HG03558 (cell line): ENCODE data around the gene MRTFA.

ENCODE experiments used
- ATAC-seq: cut with Tn5 transposase; IDR thresholded peaks from one replicate; pipeline ENCODE4 v1.9.1; 2021; ENCODE audit warnings: moderate number of reproducible peaks; ENCODE audit not compliant: unreplicated experiment; ENCODE audit errors: extremely low read depth

The MRTFA gene

GRCh38 chr22:40420341-40421081 lies 216.0 kb downstream of the MRTFA start:
- no peak for ATAC-seq

DNA sequence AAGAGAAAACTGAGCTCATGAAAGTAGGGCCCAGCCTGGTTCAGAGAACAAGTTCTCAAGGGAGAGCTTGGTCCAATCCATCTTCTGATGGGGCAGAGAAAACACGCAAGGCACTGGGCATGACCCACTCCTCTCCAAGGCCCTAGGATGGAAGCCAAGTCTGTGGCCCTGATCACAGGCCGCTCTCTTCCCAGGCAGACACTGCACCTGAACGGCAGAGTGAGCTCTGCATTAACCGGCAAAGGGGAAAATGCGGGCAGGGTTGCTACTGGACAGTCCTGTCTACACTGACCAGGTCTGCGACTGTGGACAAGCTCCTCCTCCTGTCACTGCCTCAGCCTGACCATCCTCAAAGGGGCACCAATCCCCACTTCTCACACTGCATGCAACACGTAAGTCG lies 216.8 kb downstream of the MRTFA start:
- ATAC-seq = no peak

DNA sequence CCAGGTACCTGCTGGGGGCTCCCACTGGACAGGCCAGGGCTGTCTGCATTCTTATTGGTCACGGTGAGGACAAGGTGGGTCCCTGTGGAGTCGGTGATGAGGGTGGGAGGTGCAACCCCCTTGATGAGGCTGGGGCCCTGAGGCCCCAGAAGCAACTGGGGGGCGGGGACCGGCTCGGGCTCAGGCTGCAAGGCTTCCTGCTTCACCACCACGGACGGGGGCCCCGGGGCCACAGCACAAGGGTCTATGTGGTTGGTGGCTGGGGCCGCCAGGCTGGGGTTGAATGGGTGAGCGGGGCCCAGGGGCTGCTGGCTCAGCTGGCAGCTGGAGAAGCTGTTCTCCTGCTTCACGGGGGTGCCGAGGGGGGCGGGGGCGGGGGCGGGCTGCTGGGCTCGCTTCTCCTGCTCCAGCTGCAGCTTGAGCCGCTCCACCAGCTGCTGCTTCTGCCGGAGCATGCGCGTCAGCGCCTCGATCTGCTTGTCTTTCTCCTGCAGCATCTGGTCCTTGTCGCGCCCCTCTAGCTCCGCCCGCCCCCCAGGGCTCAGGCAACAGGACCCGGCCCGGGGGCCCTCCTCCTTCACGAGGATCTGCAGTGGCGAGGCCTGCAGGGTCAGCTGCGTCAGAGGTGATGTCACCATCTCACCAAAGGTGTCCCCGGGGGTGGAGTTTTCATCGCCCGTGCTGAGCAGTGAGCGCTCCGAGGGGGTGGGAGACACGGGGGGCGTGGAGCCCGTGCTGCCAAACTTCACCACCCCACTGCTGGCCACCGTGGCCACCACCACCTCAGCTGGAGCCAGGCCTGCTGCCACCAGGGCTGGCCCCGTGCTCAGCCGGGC lies 217.9 kb downstream of the MRTFA start:
- no peak for ATAC-seq

- ATAC-seq = no peak
These were observed 218.6 kb downstream of the MRTFA start for GRCh38 chr22:40417881-40418280.

DNA sequence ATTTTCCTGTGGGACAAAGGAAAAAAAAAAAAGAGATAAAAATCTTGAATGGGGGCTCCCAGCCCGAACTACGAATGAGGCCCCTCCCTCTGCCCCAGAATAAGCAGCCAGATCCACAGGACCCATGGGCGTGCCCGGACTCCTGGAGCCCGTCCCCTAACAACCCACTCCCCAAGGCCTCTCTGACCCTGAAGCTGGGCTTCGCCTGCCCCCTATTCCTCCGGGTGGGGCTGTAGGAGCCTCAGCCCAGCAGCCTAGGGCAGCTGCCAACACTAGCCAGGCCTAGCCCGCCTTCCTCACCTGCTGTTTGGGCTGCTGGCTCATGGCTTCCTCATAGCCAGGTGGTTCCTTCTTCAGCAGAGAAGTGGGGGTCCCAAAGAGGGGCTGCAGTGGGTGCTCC lies 219.5 kb downstream of the MRTFA start:
- no peak for ATAC-seq

DNA sequence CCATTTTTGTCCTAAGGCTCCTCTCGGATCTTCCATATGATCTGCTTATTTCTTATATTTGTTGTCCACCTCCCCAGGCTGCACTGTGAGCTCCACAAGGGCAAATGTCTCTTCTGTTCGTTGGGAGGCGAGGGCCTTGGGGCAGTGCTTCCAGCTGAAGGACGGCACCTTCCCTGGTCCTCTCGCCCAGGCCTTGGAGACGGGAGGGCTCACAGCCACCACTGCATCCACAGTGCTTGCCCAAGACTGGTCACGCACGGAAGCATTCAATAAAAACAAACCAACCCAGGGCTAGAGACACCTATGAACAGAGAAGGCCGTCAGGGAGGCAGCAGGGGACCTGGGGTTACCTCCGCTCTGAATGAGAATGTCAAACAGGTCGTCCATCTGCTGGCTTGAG lies 219.9 kb downstream of the MRTFA start:
- ATAC-seq = no peak

GRCh38 chr22:40416267-40416570 lies 220.3 kb downstream of the MRTFA start:
- ATAC-seq = no peak

GRCh38 chr22:40415531-40416266 lies 220.8 kb downstream of the MRTFA start:
- ATAC-seq = no peak

- no peak for ATAC-seq
These were observed 221.5 kb downstream of the MRTFA start for GRCh38 chr22:40414838-40415505.

DNA sequence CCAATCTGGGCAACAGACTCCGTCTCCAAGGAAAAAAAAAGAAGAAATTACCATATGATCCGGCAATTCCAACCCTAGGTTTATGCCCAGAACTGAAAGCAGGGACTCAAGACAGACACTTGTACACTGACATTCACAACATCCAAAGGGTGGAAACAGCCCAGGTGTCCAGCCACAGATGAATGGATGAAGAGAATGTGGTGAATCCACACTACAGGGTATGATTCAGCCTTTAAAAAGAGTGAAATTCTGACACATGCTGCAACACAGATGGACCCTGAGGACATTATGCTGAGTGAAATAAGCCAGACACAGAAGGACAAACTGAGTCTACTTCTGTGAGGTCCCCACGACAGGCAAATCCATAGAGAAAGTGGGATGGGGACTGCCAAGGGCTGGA lies 222.2 kb downstream of the MRTFA start:
- ATAC-seq = no peak

DNA sequence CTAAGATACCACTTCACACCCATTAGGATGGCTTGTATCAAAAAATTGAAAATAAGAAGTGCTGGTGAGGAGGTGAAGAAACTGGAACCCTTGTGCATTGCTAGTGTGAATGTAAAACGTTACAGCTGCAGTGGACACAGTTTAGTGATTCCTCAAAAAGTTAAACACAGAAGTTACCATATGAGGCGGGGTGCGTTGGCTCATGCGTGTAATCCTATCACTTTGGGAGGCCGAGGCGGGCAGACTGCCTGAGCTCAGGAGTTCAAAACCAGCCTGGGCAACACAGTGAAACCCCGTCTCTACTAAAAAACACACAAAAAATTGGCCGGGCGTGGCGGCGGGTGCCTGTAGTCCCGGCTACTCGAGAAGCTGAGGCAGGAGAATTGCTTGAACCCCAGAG lies 222.6 kb downstream of the MRTFA start:
- ATAC-seq = no peak

GRCh38 chr22:40412441-40412840 lies 224.1 kb downstream of the MRTFA start:
- ATAC-seq = no peak

GRCh38 chr22:40411506-40411861 lies 225.0 kb downstream of the MRTFA start:
- no peak for ATAC-seq

DNA sequence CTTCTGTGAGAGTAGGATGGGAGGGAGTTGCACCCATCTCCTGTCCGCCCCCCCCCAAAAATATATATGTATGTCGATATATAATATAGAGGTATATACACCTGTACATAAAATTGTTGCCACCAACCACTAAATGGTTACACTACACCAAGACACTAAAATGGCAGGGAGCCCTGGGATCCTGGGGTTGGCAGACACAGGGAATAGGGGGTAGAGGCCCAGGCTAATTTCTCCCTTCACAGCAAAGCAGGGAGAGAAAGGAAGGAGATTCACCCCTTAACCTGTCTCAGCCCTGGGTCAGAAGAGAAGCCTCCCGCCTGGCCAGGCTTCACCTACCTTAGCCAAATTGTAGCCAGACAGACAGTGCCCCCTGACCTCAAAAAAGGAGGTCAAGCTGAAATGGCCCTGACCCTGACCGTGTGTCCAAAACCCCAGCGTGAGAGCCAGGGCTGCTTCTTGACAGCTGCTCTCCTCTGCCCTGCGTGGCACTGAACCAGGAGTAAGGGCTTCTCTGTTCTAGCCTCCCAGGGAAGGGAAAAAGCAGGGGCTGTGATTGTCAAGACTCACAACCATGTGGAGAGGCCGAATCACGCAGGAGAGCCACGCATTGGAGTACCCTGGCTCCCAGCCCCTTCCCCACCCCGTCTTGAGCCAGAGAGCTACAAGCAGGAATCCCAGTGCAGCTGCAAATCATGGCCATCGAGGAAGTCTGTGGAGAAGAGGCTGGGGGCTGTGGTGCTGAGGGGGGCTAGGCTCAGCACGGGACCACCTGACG lies 225.6 kb downstream of the MRTFA start:
- ATAC-seq = no peak

GRCh38 chr22:40410272-40410671 lies 226.2 kb downstream of the MRTFA start:
- no peak for ATAC-seq

- no peak for ATAC-seq
These were observed 226.9 kb downstream of the MRTFA start for GRCh38 chr22:40409613-40410113.

GRCh38 chr22:40408718-40409612 lies 227.6 kb downstream of the MRTFA start:
- ATAC-seq = no peak

DNA sequence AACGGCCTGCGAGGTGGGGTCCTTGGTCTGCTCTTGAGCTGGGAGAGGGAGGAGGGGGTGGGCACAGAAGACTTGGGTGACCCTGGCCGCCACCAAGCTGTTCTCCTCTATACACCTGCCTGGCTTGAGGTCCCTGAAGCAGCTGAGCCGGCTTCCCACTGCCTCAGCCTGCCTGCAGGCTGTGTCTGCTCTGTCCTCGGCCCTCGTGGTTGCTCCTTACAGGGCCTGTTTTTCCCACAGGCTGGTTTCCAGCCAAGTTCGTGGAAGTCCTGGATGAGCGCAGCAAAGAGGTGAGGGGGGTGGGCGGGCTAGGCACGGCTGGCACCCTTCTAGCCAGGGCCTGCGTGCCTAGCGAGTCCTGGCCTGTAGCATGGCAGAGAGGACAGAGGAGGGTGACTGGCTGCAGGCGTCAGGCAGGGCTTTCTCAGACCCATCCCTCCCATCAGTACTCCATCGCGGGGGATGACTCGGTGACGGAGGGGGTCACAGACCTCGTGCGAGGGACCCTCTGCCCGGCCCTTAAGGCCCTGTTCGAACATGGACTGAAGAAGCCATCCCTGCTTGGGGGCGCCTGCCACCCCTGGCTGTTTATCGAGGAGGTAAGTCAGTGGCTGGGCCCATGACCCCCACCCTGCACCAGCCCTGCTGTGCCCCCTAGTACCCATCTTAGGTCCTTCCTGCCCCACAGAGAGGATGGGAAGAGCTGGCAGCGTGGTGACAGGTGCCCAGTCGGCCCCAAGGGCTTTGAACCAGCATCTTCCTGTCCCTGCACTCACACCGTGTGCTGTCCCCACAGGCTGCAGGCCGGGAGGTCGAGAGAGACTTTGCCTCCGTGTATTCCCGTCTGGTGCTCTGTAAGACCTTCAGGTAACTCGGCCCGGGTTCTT lies 228.4 kb downstream of the MRTFA start:
- ATAC-seq = no peak
